ENCODE measurements around the gene ANKS1B. TPM values are rescaled to one million over a fixed set of nuclear protein-coding genes. Genes with fewer than 3 reads are reported as not detected.

ANKS1B gene
- total and polyA plus RNA-seq, 2 experiments from 2014 or later: 1.8 to 1.9 TPM

GRCh38 chr12:99771659-99772058, 213.1 kb downstream of the ANKS1B start:
- Histone ChIP-seq H3K27ac (no peak overlapping the region), H3K4me1 (ENCODE audit: low read depth) (no peaks in the 10 kb centered on the region), H3K4me3 (no peak overlapping the region), H3K36me3 (no peaks in the 10 kb centered on the region), H3K27me3 (no peaks in the 10 kb centered on the region), H3K9me3 (ENCODE audit: low read depth) (no peaks in the 10 kb centered on the region)
- DNase-seq (ENCODE audit: low read depth in 1 of 2, low spot score in 1 of 2): no peak
- TF ChIP-seq CTCF (IDR thresholded peaks at IDR 0.05; ENCODE audit: low read depth, low read length): no peak

- Histone ChIP-seq H3K4me3 (no peak overlapping the region), H3K4me1 (ENCODE audit: low read depth) (no peaks in the 10 kb centered on the region), H3K27me3 (no peaks in the 10 kb centered on the region), H3K9me3 (ENCODE audit: low read depth) (no peaks in the 10 kb centered on the region), H3K36me3 (no peaks in the 10 kb centered on the region), H3K27ac (no peak overlapping the region)
- no peak for TF ChIP-seq CTCF (IDR thresholded peaks at IDR 0.05; ENCODE audit: low read depth, low read length)
- DNase-seq (ENCODE audit: low read depth in 1 of 2, low spot score in 1 of 2): no peak
Measured at GRCh38 chr12:99769396-99769980, 215.2 kb downstream of the ANKS1B start.

GRCh38 chr12:99768758-99769157, 216.0 kb downstream of the ANKS1B start:
- no peaks in the 10 kb centered on the region for H3K4me1 ChIP-seq (ENCODE audit: low read depth)
- no peak for TF ChIP-seq CTCF (IDR thresholded peaks at IDR 0.05; ENCODE audit: low read depth, low read length)
- no peak overlapping the region for H3K27ac ChIP-seq
- DNase-seq (ENCODE audit: low read depth in 1 of 2, low spot score in 1 of 2): no peak
- no peaks in the 10 kb centered on the region for H3K27me3 ChIP-seq
- no peak overlapping the region for H3K4me3 ChIP-seq
- no peaks in the 10 kb centered on the region for H3K9me3 ChIP-seq (ENCODE audit: low read depth)
- no peaks in the 10 kb centered on the region for H3K36me3 ChIP-seq

GRCh38 chr12:99767809-99768208, 216.9 kb downstream of the ANKS1B start:
- no peak overlapping the region for H3K4me3 ChIP-seq
- H3K9me3 ChIP-seq (ENCODE audit: low read depth): no peaks in the 10 kb centered on the region
- H3K27ac ChIP-seq: no peak overlapping the region
- H3K4me1 ChIP-seq (ENCODE audit: low read depth): no peaks in the 10 kb centered on the region
- DNase-seq (ENCODE audit: low read depth in 1 of 2, low spot score in 1 of 2): peak; percentile 16 to 40
- H3K36me3 ChIP-seq: no peaks in the 10 kb centered on the region
- H3K27me3 ChIP-seq: no peaks in the 10 kb centered on the region
- TF ChIP-seq CTCF (IDR thresholded peaks at IDR 0.05; ENCODE audit: low read depth, low read length): peak; percentile 52

GRCh38 chr12:99766408-99766807, 218.3 kb downstream of the ANKS1B start:
- no peak overlapping the region for H3K27ac ChIP-seq
- H3K36me3 ChIP-seq: no peaks in the 10 kb centered on the region
- no peak overlapping the region for H3K4me3 ChIP-seq
- no peak for TF ChIP-seq CTCF (IDR thresholded peaks at IDR 0.05; ENCODE audit: low read depth, low read length)
- DNase-seq (ENCODE audit: low read depth in 1 of 2, low spot score in 1 of 2): no peak
- H3K4me1 ChIP-seq (ENCODE audit: low read depth): no peaks in the 10 kb centered on the region
- no peaks in the 10 kb centered on the region for H3K9me3 ChIP-seq (ENCODE audit: low read depth)
- H3K27me3 ChIP-seq: no peaks in the 10 kb centered on the region
